ENCODE results near the gene ZCCHC2. TPM values are rescaled to one million over a fixed set of nuclear protein-coding genes. Genes with fewer than 3 reads are reported as not detected.

Gene ZCCHC2
- total RNA-seq, 3 donors from 2014 or later (not counting 1 experiment from before 2014, with no cell fraction given): 50.4 to 81.2 (median 59.6) TPM

DNA sequence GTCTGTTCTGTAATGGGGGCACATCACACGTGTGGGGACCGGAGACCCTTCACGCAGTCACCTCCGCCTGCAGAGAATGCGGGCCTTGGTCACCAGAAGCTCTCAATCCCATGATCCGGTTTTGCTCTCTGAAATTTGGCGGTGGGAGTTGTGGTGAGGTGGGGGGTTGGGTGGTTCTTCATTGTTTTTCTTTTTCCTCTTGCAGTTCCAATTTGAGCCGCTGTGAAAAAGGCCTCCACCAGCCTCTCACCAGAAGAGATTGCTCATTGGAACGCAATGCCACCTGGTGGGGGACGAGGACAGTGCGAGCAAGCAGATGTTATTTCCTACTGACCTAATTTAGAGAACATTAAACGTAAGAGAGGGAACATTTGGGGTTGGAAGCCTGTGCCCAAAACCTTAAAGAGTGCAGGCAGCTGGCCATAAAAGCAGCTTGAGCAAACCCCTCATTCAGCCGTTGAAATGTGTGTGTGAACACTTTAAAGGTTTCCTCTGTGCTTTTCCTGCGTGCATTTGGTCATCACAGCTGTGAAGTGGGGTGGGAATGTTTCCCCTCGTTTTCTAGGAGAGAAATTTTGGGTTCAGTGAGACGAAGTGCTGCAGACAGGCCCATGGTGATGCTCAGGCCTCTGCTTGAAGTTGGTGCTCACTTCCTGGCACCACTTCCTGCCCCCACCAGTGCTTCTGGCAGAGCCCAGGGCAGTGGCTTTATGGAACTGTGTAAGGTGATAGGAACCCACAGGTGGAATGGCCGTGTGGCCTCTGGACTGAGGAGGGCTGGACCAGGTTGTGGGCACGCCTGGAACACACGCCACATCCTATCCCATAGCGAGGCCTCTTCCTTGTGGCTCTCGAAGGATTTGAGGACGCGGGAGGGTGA, 61.7 kb downstream of the ZCCHC2 start:
- Histone ChIP-seq H3K36me3 (ENCODE audit: control insufficient read depth, insufficient read depth, low read length) (no peaks in the 10 kb centered on the region), H3K27me3 (ENCODE audit: control insufficient read depth, insufficient read depth, low read length) (no peaks in the 10 kb centered on the region), H3K4me1 (ENCODE audit: control insufficient read depth, insufficient read depth, low read length) (peaks cover 21% of the 10 kb centered on the region), H3K27ac (ENCODE audit: low read length) (peak overlapping the region; percentile 20), H3K4me3 (ENCODE audit: low read length) (no peak overlapping the region), H3K9me3 (ENCODE audit: control insufficient read depth, insufficient read depth, low read length) (no peaks in the 10 kb centered on the region)
- intact Hi-C loops (cut with micrococcal nuclease): loop anchor here (1.0 to 5.0 kb wide), 6 partner anchors 77 to 402 kb away; partner anchors contain the start of genes PIGN, RELCH and TNFRSF11A
- WGBS (ENCODE audit: insufficient coverage): 26% methylated on average over 22 of the region's 23 CpGs
- TF ChIP-seq, protein P1, sequence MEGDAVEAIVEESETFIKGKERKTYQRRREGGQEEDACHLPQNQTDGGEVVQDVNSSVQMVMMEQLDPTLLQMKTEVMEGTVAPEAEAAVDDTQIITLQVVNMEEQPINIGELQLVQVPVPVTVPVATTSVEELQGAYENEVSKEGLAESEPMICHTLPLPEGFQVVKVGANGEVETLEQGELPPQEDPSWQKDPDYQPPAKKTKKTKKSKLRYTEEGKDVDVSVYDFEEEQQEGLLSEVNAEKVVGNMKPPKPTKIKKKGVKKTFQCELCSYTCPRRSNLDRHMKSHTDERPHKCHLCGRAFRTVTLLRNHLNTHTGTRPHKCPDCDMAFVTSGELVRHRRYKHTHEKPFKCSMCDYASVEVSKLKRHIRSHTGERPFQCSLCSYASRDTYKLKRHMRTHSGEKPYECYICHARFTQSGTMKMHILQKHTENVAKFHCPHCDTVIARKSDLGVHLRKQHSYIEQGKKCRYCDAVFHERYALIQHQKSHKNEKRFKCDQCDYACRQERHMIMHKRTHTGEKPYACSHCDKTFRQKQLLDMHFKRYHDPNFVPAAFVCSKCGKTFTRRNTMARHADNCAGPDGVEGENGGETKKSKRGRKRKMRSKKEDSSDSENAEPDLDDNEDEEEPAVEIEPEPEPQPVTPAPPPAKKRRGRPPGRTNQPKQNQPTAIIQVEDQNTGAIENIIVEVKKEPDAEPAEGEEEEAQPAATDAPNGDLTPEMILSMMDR (IDR thresholded peaks at IDR 0.05): peak; percentile 82
- peak overlapping the region; percentile 74 for H3K4me3 Mint-ChIP-seq
- peak; percentile 75 to 93 for DNase-seq
- no peaks in the 10 kb centered on the region for H3K36me3 Mint-ChIP-seq
- ATAC-seq: peak; percentile 95 to 99 (median 97)
- H3K4me1 Mint-ChIP-seq: peaks cover 15 to 18% of the 10 kb centered on the region in 2 donors
- H3K9me3 Mint-ChIP-seq: no peaks in the 10 kb centered on the region
- no peaks in the 10 kb centered on the region for H3K27me3 Mint-ChIP-seq (ENCODE audit: low read depth in 2 of 2)
- peak overlapping the region; percentile 67 to 84 for H3K27ac Mint-ChIP-seq

DNA sequence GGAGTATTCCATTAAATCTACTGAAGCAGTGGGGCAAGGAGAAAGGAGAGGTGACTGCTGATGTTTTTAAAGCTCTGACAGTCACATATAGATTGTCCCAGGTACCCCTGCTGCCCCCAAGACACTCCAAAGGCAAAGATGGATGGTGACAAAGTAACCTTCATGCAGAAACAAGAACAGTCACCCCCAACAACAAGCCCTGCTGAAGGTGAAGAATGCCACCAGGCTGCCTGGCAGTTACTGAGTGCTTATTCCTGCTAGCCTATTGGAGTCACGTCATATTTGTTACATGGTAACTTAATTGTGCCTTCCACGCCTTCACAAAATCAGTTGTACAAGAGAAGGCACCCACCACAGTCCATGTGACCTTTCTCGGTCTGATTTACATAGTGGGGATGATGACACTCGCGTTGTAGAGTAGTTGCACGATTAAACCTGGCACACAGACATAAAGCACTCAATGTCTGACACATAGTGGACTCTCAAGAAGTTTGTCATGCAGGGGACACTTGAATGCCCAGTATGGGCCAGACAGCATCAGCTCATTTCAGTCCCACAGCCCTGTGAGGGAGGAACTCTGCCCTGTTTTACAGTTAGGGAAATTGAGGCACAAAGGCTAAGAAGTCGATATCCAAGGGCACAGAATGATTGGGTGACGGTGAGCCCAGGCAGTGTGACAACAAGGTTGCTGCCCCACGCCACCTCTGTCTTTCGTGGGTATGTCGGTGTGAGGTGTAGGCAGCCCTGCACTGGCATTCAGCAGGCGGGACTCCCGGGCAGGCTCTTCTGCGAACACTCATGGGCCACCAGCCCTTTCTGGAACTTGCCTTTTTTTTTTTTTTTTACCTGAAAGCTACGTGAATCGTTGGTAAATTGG, 62.7 kb downstream of the ZCCHC2 start:
- intact Hi-C loops (cut with micrococcal nuclease): loop anchor here (2.0 to 5.0 kb wide), 3 partner anchors 261 to 403 kb away; partner anchors contain the start of gene TNFRSF11A
- DNase-seq: peak in 1 of 2 donors; percentile 20
- no peaks in the 10 kb centered on the region for H3K9me3 Mint-ChIP-seq
- TF ChIP-seq, protein P1 (IDR thresholded peaks at IDR 0.05): no peak
- H3K36me3 Mint-ChIP-seq: no peaks in the 10 kb centered on the region
- peaks cover 15 to 18% of the 10 kb centered on the region in 2 donors for H3K4me1 Mint-ChIP-seq
- H3K27ac Mint-ChIP-seq: no peak overlapping the region
- WGBS (ENCODE audit: insufficient coverage): 77% methylated on average over 16 of the region's 16 CpGs
- H3K4me3 Mint-ChIP-seq: peak overlapping the region; percentile 28
- Histone ChIP-seq H3K4me3 (ENCODE audit: low read length) (no peak overlapping the region), H3K9me3 (ENCODE audit: control insufficient read depth, insufficient read depth, low read length) (no peaks in the 10 kb centered on the region), H3K27ac (ENCODE audit: low read length) (no peak overlapping the region), H3K36me3 (ENCODE audit: control insufficient read depth, insufficient read depth, low read length) (no peaks in the 10 kb centered on the region), H3K4me1 (ENCODE audit: control insufficient read depth, insufficient read depth, low read length) (peaks cover 21% of the 10 kb centered on the region), H3K27me3 (ENCODE audit: control insufficient read depth, insufficient read depth, low read length) (no peaks in the 10 kb centered on the region)
- no peaks in the 10 kb centered on the region for H3K27me3 Mint-ChIP-seq (ENCODE audit: low read depth in 2 of 2)
- no peak for ATAC-seq

DNA sequence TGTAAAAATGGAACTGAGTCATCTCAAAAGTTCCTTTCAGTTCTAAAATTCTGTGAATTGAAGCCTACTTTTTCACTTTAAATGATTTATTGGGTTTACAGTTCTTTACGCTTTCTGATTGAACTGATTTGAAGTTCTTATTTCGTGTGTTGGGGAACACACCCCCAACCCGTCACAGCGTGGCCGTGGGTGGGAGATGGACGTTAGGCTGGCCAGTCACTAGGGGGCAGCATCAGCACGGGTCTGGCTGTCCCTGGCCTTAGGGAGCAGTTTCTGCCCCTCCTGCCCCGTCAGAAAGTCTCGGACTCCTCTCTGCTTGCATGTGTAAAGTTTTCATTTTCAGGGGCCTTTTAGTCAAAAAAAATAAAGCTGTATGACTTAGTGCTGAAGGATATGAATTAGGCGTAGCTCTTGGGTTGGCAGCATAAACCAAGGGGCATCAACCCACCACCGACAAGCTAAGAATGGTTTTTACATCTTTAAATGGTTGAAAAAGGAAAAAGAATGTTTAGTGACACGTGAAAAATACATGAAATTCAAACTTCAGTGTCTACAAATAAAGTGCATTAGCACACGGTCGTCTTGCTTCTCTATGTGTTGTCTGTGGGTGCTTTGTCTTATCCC, 63.4 kb downstream of the ZCCHC2 start:
- Histone ChIP-seq H3K4me1 (ENCODE audit: control insufficient read depth, insufficient read depth, low read length) (peaks cover 21% of the 10 kb centered on the region), H3K27me3 (ENCODE audit: control insufficient read depth, insufficient read depth, low read length) (no peaks in the 10 kb centered on the region), H3K4me3 (ENCODE audit: low read length) (no peak overlapping the region), H3K9me3 (ENCODE audit: control insufficient read depth, insufficient read depth, low read length) (no peaks in the 10 kb centered on the region), H3K36me3 (ENCODE audit: control insufficient read depth, insufficient read depth, low read length) (no peaks in the 10 kb centered on the region), H3K27ac (ENCODE audit: low read length) (no peak overlapping the region)
- DNase-seq: peak; percentile 44 to 70
- WGBS (ENCODE audit: insufficient coverage): 33% methylated on average over 12 of the region's 14 CpGs
- TF ChIP-seq, protein P1 (IDR thresholded peaks at IDR 0.05): peak; percentile 68
- peak overlapping the region; percentile 28 for H3K4me3 Mint-ChIP-seq
- H3K27ac Mint-ChIP-seq: no peak overlapping the region
- H3K9me3 Mint-ChIP-seq: no peaks in the 10 kb centered on the region
- intact Hi-C loops (cut with micrococcal nuclease): loop anchor here (5.0 kb wide), 1 partner anchor 396 kb away; no protein-coding TSS in a partner anchor
- no peaks in the 10 kb centered on the region for H3K36me3 Mint-ChIP-seq
- ATAC-seq: peak; percentile 37 to 63 (median 60)
- peaks cover 15 to 18% of the 10 kb centered on the region in 2 donors for H3K4me1 Mint-ChIP-seq
- H3K27me3 Mint-ChIP-seq (ENCODE audit: low read depth in 2 of 2): no peaks in the 10 kb centered on the region
